Activated CD8-positive, alpha-beta memory T cell treated with anti-CD3 and anti-CD28 coated beads, Interleukin-2, amount 50 U/mL, for 24 hours (primary cell): ENCODE results near the gene ILDR1.
"Not testable (repeated sequence)": the region's sequence is repeated elsewhere in the genome, so short reads cannot be mapped to it uniquely, and the experiment has no call there.

ENCODE experiments used
- DNase-seq: peaks from one replicate; pipeline ENCODE4 v3.0.0-alpha.2; 2020; ENCODE audit errors: extremely low read depth

ILDR1 gene

GRCh38 chr3:121948641-121949040 is 73.4 kb downstream of the ILDR1 start:
- no peak for DNase-seq

GRCh38 chr3:121943431-121943830 is 78.6 kb downstream of the ILDR1 start:
- no peak for DNase-seq

GRCh38 chr3:121942116-121942786 is 79.8 kb downstream of the ILDR1 start:
- DNase-seq = no peak

GRCh38 chr3:121941592-121941991 is 80.5 kb downstream of the ILDR1 start:
- no peak for DNase-seq

GRCh38 chr3:121938141-121938855 is 83.7 kb downstream of the ILDR1 start:
- DNase-seq = not testable (repeated sequence)
